GM12873 (cell line): ENCODE results near the gene ZNF410.

Source experiments
- CTCF ChIP-seq: IDR thresholded peaks from 2 replicates; pipeline ENCODE4 v1.5.1; 2012; ENCODE audit warnings: low read depth, mild to moderate bottlenecking, moderate library complexity, low read length, control low read depth; ENCODE audit not compliant: insufficient read depth; ENCODE audit errors: missing control alignments

The ZNF410 gene, protein sequence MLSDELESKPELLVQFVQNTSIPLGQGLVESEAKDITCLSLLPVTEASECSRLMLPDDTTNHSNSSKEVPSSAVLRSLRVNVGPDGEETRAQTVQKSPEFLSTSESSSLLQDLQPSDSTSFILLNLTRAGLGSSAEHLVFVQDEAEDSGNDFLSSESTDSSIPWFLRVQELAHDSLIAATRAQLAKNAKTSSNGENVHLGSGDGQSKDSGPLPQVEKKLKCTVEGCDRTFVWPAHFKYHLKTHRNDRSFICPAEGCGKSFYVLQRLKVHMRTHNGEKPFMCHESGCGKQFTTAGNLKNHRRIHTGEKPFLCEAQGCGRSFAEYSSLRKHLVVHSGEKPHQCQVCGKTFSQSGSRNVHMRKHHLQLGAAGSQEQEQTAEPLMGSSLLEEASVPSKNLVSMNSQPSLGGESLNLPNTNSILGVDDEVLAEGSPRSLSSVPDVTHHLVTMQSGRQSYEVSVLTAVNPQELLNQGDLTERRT

DNA sequence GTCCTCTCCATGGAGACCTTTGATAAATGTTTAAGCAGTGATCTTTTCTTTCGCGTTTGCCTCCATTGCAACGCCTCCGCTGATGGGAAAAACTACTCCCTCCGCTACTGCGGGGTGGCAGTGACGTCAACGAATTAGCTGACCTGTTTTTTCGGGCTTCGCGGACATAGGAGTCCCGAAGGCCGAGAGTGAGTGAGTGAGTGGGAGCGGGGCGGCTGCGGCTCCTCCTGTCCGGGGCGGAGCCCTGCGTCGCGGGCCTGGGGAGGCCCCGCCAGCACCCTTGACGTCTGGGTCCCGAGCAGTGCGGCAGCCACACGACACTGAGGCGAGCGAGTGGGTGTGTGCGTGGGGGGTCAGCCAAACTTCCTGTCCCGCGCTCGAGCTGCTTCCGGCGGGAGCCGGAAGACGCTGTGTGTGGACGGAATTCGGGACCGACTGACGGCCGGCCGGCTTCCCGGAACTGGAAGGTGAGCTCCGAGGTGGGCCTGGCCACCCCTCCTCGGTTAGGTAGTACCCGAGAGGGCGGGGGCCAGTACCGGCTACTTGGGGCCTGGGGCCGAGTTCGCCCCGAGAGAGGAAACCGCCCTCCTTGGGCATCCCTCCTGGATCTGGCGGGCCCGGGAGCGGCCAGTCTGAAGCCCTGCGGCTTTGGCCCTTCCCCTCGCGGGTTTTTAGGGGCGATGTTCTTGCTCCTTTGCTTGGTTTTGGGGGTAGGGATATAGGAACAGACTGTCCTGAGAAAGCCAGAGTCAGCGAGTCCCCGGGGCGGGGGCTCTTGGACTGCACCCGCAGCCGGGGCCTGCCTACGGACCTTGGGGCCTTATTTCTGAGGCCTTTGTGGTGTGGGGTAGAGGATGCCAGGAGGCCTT is at the start of gene ZNF410:
TSS of gene ZNF410 (plus strand) at position 411 of the 869 bp plus-strand sequence. CDS start 5,317 bp downstream, outside the sequence.
- no peak for TF ChIP-seq CTCF

DNA sequence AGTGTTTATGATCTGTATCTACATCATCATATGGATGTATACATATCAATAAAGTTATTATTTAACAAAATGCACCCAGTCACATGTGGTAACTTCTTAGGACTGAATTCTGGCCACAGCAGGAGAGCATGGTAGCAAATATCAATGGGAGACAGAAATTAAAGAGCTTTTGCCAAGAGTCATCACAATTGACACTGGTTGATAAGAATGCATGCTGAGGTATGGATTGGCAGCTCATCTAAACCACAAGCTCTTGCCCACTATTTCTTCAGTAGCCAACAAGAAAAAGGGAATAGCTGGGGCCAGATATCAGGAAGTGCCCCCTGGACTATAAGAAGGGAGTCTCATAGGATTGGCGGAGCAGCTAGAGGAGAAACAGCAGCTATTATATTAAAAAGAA is 44.5 kb upstream of the ZNF410 start:
- no peak for TF ChIP-seq CTCF

- no peak for TF ChIP-seq CTCF
Measured at GRCh38 chr14:73842851-73843250, 43.8 kb upstream of the ZNF410 start.

- TF ChIP-seq CTCF: no peak
Measured at GRCh38 chr14:73843296-73843695, 43.4 kb upstream of the ZNF410 start.

DNA sequence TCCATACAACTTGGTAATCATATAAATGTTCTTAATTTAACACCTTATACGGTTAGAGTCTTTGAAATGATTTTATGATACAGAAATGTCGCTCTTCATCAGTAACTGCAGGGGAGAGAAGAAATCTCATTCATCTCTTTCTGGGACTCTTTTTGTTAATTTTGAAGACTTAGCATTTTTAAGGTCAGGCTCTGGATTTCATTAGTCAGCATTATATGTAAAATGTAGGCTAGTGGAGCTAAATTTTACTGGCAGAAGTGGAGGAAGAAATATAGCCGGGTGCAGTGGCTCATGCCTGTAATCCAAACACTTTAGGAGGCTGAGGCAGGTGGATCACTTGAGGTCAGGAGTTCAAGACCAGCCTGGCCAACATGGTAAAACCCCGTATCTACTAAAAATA is 39.7 kb upstream of the ZNF410 start:
- TF ChIP-seq CTCF: no peak

- TF ChIP-seq CTCF: no peak
Measured at GRCh38 chr14:73851000-73851399, 35.7 kb upstream of the ZNF410 start.
